ENCODE data around the gene TPM4.

GRCh38 chr19:16067205-16067938 is 8.9 kb upstream of the TPM4 start:
- TF ChIP-seq POLR2A (IDR thresholded peaks at IDR 0.05) = no peak
- TF ChIP-seq, protein P1, sequence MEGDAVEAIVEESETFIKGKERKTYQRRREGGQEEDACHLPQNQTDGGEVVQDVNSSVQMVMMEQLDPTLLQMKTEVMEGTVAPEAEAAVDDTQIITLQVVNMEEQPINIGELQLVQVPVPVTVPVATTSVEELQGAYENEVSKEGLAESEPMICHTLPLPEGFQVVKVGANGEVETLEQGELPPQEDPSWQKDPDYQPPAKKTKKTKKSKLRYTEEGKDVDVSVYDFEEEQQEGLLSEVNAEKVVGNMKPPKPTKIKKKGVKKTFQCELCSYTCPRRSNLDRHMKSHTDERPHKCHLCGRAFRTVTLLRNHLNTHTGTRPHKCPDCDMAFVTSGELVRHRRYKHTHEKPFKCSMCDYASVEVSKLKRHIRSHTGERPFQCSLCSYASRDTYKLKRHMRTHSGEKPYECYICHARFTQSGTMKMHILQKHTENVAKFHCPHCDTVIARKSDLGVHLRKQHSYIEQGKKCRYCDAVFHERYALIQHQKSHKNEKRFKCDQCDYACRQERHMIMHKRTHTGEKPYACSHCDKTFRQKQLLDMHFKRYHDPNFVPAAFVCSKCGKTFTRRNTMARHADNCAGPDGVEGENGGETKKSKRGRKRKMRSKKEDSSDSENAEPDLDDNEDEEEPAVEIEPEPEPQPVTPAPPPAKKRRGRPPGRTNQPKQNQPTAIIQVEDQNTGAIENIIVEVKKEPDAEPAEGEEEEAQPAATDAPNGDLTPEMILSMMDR (IDR thresholded peaks at IDR 0.05 in 4 of 5, conservative IDR thresholded peaks at IDR 0.05 in 1 of 5) = no peak
